NCI-H2081 (cell line): ENCODE results near the gene ADCY1.

ENCODE experiments used
- DNase-seq, 2 experiments: peaks; one replicate each; lab custom pipeline; 2025; lab: John Stamatoyannopoulos, UW

The ADCY1 gene

GRCh38 chr7:45695249-45695995 is 121.3 kb downstream of the ADCY1 start:
- DNase-seq, result no peak

- DNase-seq, result no peak
These were observed 122.3 kb downstream of the ADCY1 start for GRCh38 chr7:45696476-45696875.

- no peak for DNase-seq
These were observed 123.5 kb downstream of the ADCY1 start for GRCh38 chr7:45697576-45698136.

- DNase-seq, result no peak
These were observed 124.3 kb downstream of the ADCY1 start for GRCh38 chr7:45698303-45699014.

GRCh38 chr7:45699015-45699309 is 124.8 kb downstream of the ADCY1 start:
- no peak for DNase-seq

- no peak for DNase-seq
These were observed 125.7 kb downstream of the ADCY1 start for GRCh38 chr7:45699726-45700390.

GRCh38 chr7:45700556-45700955 is 126.4 kb downstream of the ADCY1 start:
- no peak for DNase-seq

- no peak for DNase-seq
These were observed 127.7 kb downstream of the ADCY1 start for GRCh38 chr7:45701701-45702510.

- no peak for DNase-seq
These were observed 128.6 kb downstream of the ADCY1 start for GRCh38 chr7:45702751-45703150.

- DNase-seq, result no peak
These were observed 129.2 kb downstream of the ADCY1 start for GRCh38 chr7:45703373-45703821.

- no peak for DNase-seq
These were observed 129.9 kb downstream of the ADCY1 start for GRCh38 chr7:45703911-45704682.

- DNase-seq, result no peak
These were observed 130.5 kb downstream of the ADCY1 start for GRCh38 chr7:45704683-45705016.

- DNase-seq, result no peak
These were observed 134.1 kb downstream of the ADCY1 start for GRCh38 chr7:45708046-45708950.

- no peak for DNase-seq
These were observed 135.2 kb downstream of the ADCY1 start for GRCh38 chr7:45709168-45710042.

- no peak for DNase-seq
These were observed 136.3 kb downstream of the ADCY1 start for GRCh38 chr7:45710271-45711160.

GRCh38 chr7:45711161-45711490 is 137.0 kb downstream of the ADCY1 start:
- DNase-seq, result no peak

- no peak for DNase-seq
These were observed 138.0 kb downstream of the ADCY1 start for GRCh38 chr7:45712057-45712689.
